Activated naive CD4-positive, alpha-beta T cell (primary cell): ENCODE measurements around the gene CACNG4.
"Not testable (repeated sequence)": the region's sequence is repeated elsewhere in the genome, so short reads cannot be mapped to it uniquely, and the experiment has no call there.

Experiments used
- DNase-seq, 4 experiments: peaks; one replicate each; lab custom pipeline; 2025; lab: John Stamatoyannopoulos, UW

Gene CACNG4

DNA sequence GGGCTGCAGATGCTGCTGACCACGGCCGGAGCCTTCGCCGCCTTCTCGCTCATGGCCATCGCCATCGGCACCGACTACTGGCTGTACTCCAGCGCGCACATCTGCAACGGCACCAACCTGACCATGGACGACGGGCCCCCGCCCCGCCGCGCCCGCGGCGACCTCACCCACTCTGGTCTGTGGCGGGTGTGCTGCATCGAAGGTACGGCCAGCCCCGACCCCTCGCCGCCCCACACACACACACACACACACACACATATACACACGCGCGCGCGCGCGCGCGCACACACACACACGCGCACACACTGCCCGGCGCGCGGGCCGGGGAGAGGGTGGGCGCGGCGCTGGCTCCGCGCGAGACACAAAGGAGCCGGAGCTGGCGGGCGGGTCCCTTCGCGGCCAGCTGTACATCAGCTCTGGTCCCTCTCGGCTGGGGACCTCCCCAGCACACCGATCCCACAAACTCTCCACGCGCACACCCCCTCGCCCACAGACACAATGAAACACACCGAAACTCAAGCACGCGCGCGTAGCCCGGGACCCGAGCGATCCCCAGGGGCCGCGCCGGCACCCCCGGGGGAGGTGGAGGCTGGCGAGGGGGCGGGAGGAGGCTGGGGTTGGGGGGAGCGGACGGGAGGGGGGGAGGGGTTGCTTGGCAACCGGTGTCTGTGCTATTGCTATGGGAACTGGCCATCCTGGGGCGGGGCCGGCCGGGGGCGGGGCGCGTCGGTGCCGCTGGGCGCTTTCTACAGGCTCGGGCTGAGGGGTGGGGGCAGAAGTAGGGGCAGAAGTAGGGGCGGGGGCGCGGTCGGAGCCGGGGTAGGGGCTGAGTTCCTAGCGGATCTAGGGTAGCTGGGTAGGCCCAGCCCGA is 658 bp downstream of the CACNG4 start:
- no peak for DNase-seq

DNA sequence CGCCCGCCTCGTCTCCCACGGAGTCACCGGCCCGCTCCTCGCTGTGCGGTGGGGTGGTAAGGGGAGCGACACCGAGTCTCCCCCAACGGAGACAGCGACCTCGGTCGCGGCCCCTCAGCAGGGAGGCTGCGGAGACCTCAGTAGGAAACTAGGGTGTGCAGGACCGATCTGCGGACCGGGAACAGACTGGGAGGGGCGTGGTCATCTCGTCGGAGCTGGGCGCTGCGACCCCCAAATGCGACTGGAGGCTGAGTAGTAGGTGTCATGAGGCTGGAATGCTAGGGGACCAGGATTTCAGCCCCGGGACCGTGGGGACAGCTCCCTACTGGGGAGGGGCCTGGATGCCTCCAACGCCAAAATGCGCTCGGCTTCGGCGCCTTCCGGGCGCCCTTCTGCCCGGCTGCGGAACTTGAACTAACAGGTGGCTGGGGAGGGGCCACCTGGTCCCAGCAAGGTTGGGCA is 1.3 kb downstream of the CACNG4 start:
- no peak for DNase-seq

DNA sequence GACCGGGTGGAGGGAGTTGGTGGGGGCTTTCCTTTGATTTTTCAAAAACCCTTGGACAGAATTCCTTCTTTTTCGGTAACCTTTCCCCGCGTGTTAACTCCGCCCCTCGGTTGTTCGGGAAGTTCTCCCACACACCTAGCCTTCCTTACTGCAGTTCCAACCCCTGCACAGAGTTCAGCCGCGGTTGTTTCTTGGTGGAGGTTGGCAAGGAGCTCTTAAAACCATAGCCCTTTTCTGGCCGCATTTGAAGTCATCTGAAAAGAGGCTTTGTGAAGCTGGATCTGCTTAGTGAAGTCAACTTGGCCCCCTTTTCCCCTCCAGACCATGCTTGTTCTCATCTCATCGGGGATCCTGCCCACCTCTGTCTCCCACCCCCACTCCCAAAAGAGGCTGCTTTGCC is 1.8 kb downstream of the CACNG4 start:
- DNase-seq, result no peak

DNA sequence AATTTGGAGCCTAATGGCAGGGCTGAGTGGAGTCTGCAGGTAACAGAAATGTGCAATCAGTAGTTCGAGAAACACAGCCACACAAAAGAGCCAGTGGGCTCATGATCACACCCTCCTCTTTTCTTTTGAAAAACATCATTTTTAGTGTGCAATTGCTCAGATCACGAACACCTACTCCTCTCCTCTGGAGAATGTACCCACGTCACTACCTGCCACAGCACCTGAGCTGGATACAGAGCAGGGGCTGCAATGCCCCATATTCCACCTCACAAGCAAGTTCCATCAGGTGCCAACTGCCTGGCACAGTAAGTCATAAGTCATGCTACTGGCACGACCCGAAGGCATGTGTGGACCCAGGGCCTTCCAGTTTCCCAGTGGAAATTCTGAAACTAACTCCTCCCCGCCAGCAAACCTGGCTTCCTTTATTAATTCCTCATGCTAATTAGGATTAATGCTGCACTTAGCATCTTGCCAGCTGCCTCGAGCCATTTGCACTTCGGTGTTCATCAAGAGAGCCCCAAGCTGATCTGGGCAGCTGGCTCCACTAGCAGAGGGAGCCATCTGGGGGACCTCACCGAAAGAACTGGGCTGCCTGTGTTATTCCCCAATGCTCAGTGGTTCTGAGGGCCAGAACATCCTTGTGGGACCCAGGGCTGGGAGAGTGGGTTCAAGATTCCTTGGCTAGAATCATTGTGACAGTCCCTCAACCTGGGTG is 2.4 kb downstream of the CACNG4 start:
- DNase-seq, result no peak

DNA sequence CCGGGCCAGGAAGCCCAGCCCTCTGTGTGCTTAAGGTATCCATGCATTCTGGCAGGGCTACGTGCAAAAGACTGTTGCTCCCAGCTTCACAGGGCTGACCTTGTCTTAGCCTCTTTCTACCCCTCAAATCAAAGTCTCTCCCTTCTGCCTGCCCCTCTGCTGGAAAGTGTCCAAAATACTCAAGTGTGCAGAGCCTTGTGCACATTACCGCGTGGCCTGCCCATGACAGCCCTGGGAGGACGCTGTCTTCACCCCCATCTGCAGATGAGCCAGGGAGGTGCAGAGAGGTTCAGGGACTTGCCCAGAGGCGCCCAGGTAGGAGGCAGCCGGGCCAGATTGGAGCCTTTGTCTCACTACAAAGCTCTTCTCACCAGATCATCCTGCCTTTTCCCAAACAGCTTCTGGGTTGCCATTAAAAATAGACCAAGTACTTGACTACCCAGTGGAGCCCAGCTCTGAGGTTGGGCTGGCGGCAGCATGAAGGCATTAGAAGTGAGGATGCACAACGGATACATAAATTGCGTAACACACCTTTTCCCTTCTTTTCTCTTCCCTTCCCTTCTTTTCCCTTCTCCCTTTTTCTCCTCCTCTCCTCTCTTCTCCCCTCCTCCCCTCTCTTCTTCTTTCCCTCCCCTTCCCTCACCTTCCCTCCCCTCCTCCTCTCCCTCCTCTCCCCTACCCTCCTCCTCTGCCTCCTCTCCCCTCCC is 3.5 kb downstream of the CACNG4 start:
- no peak for DNase-seq

DNA sequence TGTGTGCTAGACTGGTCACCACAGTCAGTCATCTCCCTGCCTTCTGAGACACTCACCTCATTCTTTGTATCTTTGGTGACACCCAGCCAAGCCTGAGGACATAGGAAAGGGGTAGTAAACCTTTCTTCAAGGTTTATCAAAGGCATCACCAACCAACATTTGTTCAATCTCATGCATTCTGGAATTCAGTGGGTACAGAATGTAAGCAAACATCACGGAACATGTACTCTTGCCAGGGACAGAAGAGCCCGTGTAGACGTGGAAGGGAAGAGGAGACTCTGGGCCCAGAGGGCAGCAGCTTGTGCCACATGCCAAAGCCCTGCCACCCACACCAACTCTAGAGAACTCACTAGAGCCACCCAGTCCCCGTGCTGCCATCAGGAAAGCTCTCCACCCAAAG is 4.4 kb downstream of the CACNG4 start:
- no peak for DNase-seq

DNA sequence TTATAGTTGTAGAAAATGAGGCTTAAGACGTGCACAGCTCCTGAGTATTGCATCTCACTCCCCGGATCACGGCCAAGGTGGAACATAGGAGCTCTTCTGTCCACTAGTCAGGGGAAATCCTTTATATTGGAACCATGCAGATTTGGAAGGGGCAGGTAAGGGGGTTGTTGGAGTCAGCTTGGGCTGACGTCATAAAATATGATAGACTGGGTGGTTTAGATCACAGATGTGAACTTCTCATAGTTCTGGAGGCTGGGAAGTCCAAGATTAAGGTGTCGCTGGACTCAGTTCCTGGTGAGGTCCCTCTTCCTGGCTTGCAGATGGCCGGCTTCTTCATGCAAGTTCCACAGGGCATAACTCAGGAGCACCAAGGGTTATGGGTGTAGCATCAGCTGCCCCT is 5.6 kb downstream of the CACNG4 start:
- DNase-seq, result no peak

DNA sequence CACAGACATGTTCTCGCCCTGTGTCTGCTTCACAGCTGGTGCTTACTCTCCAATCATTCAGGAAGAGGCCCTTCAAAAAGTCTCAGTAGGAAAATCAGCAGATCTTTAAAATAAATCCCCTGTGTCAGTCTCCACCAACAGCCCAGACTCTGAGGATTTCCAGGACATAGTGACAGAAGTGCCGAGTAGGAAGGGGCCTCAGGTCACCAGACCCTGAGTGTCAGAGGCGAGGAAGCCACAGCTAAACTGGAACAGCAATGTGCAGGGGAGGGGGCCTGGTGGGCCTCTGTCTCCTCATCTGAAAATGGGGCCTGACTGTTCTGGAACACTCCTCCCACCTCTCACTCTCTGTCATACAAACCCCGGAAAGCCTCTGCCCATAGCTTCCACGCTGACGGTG is 6.3 kb downstream of the CACNG4 start:
- no peak for DNase-seq

DNA sequence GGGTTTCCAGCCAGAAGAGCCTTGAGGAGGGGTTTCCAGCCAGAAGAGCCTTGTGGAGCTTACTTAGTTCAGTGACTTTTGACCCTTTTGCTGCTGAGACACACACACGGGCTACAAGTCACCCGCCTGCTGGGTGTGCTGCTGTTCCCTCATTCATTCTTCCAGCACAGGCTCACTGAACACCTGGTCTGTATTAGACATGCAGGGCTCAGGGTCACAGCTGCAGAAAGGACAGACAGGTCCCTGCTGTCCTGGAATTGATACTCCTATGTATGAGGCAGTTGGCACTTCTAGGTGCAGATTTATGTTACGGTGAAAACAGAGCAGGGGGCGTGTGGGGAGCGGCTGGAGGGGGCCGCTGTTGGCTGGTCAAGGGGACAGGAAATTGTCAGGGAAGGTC is 6.8 kb downstream of the CACNG4 start:
- no peak for DNase-seq

DNA sequence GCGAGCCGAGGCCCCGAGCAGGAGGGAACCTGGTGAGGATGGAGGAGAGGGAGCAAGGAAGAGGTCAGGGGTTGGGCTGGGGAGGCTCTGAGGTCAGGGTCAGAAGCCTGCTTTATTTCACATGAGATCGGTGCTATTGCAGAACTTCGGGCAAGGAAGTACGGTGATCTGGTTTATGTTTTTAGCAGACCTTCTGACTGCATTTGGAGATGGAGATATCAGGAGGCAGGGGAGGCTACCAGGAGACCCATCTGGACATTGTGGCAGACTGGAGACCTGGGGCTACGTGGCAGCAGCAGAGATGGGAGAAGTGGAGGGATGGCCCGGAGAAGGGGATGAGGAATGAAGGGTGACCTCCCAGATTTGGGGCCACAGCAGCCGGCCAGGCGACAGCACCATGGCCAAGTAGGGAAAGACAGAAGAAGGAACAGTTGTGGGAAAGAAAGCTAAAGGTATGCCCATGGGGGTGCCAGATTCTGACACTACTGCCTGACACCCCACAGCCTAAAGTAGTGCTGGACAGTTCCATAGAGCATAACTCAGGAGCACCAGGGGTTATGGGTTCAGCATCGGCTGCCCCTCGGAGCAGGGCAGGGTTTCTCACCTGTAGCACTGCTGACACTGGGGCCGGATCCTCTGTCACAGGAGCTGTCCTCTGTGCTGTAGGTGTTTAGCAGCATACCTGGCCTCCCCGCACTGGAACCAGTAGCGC is 7.4 kb downstream of the CACNG4 start:
- no peak for DNase-seq

DNA sequence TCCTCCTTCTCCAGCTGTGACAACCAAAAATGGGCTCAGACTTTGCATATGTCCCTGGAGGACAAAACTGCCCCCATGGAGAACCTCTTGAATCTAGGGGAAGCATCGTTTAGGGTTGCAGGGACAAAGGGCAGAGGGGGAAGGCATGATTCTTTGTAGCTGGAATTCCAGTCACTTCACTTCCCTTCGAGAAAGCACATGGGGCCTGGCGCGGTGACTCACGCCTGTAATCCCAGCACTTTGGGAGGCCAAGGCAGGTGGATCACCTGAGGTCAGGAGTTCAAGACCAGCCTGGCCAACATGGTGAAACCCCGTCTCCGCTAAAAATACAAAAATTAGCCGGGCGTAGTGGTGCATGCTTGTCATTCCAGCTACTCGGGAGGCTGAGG is 7.9 kb downstream of the CACNG4 start:
- DNase-seq, result not testable (repeated sequence)

DNA sequence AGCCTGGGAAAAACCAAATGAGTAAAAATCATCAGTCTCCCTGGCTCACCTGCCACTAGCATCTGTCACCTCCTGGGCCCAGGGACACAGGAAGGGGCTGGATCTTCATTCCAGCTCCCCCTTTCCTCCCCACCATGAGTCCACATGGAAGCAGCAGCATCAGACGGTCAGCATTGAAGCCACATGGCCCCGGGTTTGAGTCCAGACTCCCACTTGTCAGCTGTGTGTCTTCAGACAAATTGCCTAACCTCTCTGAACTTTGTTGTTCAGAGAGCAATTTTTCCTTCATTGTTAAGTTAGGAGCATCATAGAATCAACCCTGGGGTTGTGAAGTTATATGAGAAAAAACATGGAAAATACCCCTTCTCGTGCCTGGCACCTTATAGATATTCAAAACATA is 10.7 kb downstream of the CACNG4 start:
- no peak for DNase-seq

DNA sequence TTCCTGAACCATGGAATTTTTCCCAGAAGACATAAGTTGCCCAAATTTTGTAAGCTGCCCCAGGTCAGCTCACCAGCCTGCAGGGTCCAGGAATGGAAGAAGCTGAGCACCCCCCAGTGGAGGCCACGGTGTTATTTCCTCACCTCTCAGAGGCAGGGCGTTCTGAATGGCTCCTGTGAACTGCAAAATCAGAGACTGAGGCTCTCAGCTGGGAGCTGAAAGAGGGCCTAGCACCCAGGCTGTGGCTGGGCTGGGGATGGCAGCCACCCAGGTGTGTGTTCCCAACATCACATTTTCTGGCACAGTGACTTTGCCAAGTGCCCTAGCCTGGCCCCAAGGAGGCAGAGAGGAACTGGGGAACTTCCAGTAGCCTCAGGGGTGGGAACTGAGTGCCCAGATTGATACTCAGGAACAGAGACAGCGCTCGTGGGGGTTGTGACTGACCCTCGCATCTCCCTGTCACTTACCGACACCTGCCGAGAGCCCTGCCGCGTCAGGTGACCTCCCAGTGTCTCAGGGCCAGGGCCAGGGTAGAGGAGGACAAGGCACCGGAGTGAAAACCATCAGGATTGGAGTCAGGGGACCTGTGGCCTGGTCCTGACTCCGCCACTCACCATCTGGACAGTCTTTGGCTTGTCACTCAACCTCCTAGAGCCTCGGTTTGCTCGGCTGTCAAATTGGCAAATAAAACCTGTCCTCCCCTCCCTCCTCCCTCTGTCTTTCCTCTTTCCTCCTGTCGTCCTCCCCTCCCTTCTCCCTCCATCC is 11.3 kb downstream of the CACNG4 start:
- no peak for DNase-seq

DNA sequence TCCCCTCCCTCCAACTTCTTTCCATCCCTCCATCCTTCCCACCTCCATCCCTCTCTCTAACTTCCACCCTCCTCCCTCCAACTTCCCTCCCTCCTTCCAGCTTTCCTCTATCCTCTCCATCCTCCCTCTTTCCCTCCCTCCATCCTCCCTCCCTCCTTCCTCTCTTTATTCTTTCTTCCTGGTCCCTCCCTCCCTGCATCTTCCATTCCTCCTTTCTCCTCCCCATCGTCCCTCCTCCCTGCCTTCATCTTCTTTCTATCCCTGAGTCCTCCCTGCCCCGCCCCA is 11.8 kb downstream of the CACNG4 start:
- no peak for DNase-seq

DNA sequence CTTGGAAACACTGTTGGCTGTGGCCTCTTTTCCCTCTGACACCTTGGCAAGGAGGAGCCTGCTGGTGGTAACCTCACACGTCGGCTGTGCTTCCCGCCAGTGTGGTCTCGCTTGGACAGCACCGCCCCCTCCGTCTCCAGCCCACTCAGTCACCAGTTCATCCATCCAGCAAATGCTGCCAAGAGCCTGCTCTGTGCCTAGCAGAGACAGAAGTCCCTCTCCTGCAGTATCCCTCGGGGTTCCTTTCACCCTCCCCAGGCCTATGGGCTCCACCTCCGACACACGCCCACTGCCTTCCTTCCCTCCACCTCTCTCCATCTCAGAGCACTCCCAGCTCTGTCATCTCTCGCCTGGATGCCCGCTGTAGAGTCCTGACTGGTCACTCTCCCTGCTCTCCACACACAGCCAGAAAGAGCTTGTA is 12.3 kb downstream of the CACNG4 start:
- DNase-seq, result no peak

DNA sequence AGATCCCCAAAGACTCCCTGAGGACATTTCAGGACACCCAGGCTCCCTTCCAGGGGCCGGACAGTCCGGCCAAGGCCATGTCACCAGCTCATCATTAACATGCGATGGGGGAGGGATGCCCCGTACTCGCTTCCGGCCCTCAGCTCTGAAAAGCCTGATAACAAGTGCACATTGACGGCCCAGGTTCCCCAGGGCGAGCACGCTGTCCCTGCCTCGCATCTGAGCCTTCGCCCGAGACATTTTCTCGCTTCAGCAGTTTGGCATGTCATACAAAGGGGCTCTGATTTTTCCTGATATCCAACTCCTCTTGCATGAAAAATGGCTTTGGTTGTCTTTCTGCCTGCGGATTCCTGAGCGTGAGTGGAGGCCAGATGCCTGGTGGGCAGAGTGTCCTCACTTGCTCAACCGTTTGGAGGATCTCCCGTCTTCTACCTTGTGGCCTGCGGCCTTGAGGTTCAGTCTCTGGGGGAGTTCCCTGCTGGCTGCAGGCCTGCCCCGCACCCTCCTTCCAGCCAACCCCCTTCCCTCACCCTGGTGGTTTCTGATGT is 14.1 kb downstream of the CACNG4 start:
- no peak for DNase-seq

DNA sequence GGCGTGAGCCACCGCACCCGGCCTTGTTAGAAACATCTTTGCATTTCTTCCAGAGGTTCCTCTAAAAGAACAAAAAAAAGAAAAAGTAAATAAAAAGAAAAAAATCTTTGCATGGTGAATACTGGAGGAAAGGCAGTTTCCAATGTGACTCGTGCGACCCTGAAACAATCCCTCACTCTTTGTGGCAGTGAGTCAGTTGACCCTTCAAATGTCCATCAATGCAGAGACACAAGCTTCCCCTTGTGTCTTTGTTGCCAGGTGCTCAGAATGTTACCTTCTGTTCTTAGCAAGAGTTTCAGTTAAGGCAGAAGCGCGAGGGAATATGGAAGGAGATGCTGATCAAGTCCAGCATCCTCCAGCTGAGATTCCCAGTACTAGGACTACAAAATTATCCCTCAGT is 16.4 kb downstream of the CACNG4 start:
- DNase-seq, result no peak

DNA sequence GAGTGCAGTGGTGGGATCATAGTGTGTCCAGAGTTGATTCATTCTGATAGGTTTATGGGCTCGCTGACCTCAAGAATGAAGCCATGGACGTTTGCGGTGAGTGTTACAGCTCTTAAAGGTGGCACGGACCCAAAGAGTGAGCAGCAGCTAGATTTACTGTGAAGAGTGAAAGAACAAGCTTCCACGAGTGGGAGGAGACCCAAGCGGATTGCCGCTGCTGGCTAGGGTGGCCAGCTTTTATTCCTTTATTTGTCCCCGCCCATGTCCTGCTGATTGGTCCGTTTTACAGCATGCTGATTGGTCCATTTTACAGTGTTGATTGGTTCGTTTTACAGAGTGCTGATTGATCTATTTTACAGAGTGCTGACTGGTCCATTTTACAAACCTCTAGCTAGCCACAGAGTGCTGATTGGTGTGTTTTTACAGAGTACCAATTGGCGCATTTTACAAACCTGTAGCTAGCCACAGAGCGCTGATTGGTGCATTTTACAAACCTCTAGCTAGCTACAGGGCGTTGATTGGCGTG is 17.5 kb downstream of the CACNG4 start:
- DNase-seq, result no peak

DNA sequence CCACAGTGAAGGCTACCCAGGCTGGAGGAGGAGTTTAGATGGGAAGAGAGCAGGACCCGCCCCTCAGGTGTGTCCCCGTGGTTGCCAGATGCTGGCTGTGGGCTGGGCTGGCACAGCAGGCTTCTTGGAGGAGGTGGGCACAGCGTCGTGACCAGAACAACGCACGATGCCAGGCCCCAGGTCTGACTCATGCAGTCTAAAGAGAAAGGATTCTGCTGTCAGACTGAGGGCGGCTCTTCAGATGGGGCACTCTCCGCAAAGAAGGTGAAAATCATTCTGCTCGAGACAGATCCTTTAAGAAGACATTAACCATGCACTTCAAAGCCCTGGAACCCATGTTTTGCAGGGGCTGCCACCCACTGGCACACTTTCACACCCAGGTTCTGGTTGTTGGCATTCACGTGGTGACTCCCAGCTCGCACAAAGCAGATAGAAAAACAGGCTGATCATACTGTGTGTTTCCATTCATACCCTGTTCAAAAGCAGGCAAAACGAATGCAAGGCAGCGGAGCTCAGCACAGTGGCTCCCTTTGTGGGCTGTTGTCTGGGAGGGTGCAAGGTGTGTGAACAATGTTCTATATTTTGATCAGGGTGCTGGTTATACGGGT is 19.0 kb downstream of the CACNG4 start:
- no peak for DNase-seq

DNA sequence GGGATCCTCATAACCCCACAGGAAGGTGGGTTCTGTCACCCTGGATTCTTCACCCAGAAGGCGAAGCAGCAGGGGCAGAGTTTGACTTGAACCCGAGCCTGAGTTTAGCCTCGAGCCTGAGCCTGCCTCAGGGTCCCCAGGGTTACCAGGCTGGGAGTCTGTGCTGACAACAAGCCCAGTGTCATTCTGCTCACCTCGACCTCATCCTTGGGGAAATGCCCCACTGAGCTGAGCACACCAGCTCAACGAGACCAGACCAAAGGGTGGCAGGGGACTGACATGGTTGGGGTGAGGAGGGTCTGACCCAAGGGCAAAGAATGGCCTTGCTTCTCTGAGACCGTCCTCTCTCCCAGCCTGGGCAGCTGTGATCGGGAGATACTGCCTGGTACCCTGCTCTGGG is 20.2 kb downstream of the CACNG4 start:
- no peak for DNase-seq
